AG10803 (cell line): ENCODE results near the gene TMEM191C.
A peak's percentile ranks its signal among the peaks of the same experiment; 100 is the strongest.
"Not testable (repeated sequence)": the region's sequence is repeated elsewhere in the genome, so short reads cannot be mapped to it uniquely, and the experiment has no call there.

ENCODE experiments used
- DNase-seq: peaks from one replicate; pipeline ENCODE4 v3.0.0; 2010; ENCODE audit warnings: low read depth
- H3K4me3 ChIP-seq: 2 replicates; pipeline ENCODE4 v1.5.1; 2011; ENCODE audit warnings: mild to moderate bottlenecking, low read length, control low read depth
- CTCF ChIP-seq: conservative IDR thresholded peaks from 2 replicates; pipeline ENCODE4 v1.5.1; 2011; ENCODE audit warnings: mild to moderate bottlenecking, low read length, control low read depth, inconsistent platforms

The TMEM191C gene

DNA sequence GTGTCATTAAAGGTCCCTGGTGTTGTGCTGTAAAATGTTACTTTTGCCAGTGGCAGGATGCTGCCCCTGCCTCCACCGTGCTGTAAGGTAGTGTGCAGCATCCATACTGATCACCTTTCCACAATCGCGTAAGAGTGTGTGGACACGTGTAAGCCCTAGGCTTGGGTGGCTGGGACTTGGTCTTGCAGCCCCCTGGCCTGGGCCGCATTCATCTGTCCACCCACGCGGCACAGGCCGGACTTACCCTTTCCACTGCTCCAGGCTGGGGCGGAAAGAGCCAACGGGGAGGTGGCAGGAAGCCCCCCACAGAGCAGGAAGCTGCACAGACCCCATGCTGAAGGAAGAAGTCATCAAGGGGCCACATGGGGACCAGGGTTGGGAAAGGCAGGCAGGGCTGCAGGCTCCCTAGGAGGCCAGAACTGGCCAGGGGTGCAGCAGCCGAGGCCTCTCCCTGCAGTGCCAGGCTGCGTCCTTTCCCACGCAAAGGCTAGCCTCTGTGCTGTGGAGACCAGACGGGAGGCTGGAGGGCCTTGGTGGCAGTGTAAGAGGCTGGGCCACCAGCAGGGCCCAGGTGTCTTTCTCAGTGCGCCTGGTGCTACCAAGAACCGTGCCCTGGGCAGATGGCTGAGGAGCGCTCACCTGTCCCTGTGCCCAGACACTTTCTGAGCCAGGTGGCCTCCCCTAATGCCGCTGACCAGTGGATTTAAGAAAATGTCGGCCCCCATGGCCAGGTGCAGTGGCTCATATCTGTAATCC is 11.7 kb upstream of the TMEM191C start:
- TF ChIP-seq CTCF, result no peak
- DNase-seq, result no peak
- no peak overlapping the region for H3K4me3 ChIP-seq

- no peak for DNase-seq
- H3K4me3 ChIP-seq, result no peak overlapping the region
- no peak for TF ChIP-seq CTCF
Measured at GRCh38 chr22:21457023-21457787, 10.0 kb upstream of the TMEM191C start.

DNA sequence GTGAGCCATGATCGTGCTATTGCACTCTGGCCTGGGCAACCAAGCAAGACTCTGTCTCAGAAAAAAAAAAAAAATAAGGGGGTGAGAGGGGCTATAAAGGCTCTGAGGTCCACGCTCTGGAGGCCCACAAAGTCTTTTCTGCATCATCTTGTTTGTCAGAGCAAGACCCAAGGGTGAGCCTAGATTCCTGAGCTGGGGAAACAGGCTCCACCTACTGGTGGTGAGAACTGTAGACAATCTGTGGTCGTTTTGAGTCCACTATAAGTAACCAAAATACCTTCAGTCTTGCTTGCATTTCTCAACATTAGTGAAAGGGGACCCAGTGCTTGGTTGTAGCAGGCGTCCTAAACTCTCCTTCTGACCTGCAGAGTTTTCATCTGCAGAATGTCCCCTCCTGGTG is 4.5 kb upstream of the TMEM191C start:
- not testable (repeated sequence) for H3K4me3 ChIP-seq, DNase-seq

DNA sequence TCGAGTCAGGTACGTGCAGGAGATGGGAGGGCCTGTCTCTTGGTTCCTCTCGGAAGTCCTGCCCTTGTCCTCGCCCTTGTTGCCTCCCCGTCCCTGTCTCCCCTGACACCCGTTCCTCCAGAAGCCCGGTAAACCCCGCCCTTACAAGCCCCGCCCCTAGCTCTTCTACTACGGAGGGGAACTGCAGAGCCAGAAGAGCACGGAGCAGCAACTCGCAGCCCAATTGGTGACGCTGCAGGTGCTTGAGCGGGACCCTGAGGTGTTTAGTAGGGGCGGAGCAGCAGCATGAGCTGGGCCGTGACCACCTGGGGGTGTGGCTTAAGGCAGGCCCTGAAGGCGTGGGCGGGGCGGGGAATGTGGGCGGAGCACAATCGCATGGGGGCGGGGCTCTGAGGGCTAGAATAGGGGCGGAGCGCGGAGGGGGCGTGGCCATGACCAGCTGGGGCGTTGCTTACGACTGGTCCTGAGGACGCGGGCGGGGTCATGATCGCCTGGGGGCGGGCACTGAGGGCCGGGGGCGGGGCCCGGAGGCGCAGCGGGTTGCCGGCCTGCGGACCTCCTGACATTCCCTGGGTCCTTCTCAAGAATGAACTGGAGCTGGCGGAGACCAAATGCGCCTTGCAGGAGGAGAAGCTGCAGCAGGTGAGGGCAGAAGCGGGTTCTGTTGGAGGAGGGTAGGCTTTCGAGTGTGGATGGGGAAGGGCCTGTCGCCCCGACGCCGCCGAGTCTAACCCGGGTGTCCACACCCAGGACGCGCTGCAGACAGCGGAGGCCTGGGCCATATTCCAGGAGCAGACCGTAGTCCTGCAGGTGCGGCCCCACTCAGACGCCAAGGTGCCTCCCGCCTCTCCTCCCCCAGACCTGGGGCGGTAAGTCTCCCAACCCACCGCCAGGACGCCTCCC is 1.3 kb downstream of the TMEM191C start:
- peak; percentile 61 for DNase-seq
- H3K4me3 ChIP-seq, result peak overlapping the region; percentile 57

DNA sequence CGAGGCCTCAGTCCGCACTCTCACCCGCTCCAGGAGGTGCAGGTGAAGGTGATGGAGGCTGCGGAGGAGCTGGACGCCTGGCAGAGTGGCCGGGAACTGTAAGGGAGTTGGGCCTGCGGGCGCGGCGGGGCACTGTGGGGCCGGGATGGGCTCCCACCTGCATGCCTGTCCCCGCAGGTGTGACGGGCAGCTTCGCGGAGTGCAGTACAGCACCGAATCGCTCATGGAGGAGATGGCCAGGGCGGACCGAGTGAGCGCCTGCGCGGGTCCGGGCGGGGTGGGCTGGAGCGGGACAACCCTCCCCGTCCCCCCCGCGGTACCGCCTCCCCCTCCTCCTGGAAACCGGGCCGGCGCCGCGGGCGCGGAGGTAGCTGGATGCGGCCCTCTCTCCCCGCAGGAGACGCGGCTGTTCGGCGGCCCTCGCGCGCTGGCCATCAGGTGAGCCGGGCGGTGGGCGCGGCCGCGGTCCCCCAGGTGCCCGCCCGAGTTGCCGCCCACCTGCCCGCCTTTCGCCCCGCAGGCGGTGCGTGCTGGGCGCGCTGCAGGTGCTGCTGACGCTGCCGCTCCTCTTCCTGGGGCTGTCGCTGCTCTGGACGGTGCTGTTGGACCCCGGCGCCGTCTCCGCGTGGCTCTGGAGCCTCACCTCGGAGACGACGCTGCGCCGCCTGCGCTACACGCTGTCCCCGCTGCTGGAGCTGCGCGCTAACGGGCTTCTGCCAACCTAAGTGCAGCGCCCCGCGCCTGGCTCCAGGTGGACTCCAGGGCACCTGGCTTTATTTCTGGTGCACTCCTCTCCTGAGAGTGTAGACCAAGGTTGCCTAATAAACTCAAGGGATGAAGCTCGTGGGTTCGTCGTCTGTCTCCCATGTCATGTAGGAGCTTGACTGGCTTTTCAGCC is 2.2 kb downstream of the TMEM191C start:
- DNase-seq, H3K4me3 ChIP-seq: not testable (repeated sequence)

- DNase-seq, H3K4me3 ChIP-seq: not testable (repeated sequence)
Measured at GRCh38 chr22:21472984-21473383, 5.8 kb downstream of the TMEM191C start.

- not testable (repeated sequence) for H3K4me3 ChIP-seq, DNase-seq
Measured at GRCh38 chr22:21473664-21474063, 6.5 kb downstream of the TMEM191C start.

- not testable (repeated sequence) for DNase-seq, H3K4me3 ChIP-seq
Measured at GRCh38 chr22:21484039-21484438, 16.9 kb downstream of the TMEM191C start.

DNA sequence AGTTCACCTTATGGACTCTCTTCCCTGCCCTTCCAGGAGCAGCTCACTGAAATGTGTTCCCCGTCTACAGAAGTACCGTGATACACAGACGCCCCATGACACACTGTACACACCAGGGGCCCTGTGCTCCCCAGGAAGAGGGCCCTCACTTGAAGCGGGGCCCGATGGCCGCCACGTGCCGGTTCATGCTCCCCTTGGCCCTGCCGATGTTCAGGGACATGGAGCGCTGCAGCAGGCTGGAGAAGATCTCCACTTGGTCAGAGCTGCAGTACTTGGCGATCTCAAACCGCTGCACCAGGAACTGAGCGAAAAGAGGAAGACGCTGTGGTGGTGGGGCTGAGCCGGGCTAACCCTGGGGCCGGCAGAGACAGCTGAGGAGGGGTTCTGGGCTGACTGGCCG is 20.5 kb downstream of the TMEM191C start:
- DNase-seq, H3K4me3 ChIP-seq: not testable (repeated sequence)

GRCh38 chr22:21489149-21489680 is 22.0 kb downstream of the TMEM191C start:
- not testable (repeated sequence) for H3K4me3 ChIP-seq, DNase-seq

DNA sequence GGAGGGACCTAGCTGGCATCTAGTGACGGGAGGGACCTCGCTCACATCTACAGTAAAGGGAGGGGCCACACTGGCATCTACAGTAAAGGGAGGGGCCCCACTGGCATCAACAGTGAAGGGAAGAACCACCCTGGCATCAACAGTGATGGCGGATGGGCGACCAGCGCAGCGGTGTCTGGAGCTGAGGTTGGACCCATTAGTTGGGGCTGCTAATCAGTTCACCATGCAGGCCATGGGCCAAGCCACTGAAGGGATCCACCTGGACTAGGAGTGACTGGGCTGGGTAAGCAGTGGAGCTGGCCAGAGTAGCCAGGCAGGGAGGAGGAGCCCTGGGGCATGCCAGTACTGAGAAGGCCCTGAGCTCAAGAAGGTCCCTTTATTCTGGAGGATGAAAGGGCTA is 23.4 kb downstream of the TMEM191C start:
- not testable (repeated sequence) for DNase-seq, H3K4me3 ChIP-seq

DNA sequence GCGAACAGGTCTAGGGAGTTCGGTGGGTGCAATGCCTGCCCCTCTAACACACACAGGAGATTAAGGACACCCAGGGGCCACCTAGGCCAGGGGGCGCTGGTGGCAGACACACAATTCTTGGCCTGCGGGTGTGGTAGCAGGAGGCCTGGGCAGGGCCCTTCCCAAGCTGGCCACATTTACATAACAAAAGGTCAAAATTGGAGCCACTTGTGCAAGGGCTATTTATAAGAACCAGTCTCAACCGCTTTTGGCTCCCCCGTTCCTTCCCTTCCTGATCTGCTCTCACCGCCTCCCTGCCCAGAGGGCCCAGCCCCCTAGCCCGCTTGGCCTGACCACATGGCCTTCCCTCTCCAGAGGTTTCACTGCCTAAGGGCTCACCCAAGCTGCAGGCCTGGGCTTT is 25.1 kb downstream of the TMEM191C start:
- H3K4me3 ChIP-seq, DNase-seq: not testable (repeated sequence)

- not testable (repeated sequence) for H3K4me3 ChIP-seq, DNase-seq
Measured at GRCh38 chr22:21493789-21494782, 26.9 kb downstream of the TMEM191C start.

DNA sequence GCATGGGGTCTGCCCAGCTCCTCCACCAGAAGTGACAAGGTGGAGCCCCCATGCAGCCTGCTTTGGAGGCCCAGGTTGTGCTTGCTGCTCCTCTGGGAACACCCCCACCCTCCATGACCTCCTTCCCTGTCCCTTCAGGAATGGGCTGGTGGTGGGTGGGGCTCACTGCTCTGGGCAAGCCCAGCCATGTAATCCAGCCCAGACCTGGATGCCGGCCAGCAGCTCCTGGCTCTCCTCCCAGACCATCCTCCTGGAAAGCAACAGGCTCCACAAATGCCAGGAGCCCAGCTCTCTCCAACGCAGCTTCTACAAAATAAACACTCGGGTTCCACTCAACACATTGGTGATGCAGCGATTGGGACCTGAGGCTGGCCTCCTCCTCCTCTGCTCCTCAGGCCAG is 30.8 kb downstream of the TMEM191C start:
- not testable (repeated sequence) for H3K4me3 ChIP-seq, DNase-seq
